HG03354 (cell line): ENCODE results near the gene LMAN1.

Source experiments
- ATAC-seq: cut with Tn5 transposase; IDR thresholded peaks from one replicate; pipeline ENCODE4 v1.9.1; 2021; ENCODE audit warnings: mild to moderate bottlenecking; ENCODE audit not compliant: unreplicated experiment, poor library complexity, severe bottlenecking

The LMAN1 gene

DNA sequence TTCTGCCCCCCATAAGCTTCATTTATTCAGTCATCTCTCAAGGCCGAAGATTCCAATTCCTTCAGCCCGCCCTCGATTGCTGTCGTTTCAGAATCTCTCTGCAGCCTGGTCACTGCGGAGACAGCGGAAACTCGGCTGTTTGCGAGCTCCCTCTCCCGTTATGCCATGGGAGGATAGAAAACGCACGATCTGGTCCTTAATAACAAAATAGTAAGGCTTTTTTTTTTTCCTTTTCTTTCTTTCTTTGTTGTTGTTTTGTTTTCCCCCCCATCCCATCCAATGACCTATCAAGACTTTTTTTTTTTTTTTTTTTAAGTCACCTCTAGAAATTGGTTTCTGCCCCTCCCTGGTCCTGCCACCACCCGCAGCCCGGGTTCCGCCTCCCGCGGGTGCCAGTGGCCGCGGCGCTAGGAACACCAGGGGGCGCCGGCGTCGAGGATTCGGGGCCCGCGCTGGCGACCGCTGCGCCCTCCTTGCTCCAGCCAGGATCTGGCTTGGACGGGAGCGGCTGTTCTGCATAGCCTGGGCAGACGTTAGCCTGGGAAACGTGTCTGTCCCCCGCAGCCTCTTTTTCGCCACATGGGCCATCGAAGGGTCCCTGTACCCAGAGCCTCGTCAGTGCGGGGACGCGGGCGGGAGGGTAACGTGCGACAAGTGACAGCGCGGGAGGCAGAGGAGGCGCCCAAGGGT, 50.7 kb downstream of the LMAN1 start:
- peak; percentile 93 for ATAC-seq

DNA sequence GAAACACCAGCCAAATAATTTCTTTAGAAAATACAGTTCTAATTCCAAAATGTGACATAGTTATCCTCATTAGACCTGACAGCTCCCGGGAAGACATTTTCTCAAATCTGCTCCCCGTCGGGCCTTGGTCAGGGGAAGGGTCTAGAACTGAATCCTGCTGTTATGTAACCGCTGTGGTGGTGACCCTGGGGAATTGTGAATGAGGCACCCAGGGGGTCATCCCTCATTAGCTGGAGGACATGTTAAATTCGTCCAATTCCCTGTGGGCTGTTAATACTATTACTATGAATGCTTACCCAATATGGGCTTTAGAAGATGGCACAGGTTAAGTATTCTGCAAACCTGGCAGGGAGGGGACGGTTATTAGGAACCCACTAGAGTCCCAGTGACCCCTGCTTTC, 52.4 kb downstream of the LMAN1 start:
- no peak for ATAC-seq

DNA sequence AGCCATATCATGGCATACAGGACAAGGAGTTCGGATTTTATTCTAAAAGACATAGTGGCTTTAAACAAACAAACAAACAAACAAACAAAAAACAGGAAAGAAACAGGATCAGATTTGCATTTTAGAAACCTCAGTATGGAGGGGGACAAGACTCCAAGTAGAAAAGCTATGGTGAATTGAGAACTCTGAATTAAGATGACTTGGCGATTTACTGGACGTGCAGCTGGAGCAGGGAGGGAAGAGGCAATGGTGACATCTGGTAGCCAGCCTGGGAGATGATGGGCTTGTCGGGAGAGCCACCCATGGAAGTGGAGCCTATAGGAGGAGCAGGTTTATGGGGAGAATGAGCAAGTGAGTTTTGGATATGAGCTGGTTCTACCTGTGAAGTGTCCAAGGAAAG, 53.8 kb downstream of the LMAN1 start:
- no peak for ATAC-seq

DNA sequence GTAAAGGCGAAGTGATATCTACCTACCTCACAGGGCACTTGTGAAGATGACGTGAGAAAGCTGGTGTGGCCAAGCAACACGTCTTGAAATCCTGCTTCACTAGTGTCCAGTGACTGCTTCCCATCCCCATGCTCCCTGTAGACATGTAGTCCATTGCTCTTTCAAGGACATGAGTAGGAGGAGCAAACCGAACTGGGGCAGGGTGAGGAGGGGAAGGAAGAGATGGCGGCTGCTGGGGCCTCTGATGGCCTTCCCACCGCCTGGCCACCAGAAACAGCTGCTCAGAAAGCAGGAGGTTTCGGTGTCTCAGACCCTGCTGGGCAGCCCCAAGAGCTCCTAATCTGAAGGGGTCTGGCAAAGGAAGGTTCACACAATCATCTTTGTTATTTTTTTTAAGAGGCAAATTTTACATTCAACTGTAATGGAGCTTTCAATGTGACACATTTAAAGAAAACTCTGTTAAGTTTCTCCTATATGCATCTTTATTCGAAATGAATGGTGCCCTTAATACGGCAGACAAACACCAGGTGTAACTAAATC, 55.3 kb downstream of the LMAN1 start:
- ATAC-seq, result no peak

DNA sequence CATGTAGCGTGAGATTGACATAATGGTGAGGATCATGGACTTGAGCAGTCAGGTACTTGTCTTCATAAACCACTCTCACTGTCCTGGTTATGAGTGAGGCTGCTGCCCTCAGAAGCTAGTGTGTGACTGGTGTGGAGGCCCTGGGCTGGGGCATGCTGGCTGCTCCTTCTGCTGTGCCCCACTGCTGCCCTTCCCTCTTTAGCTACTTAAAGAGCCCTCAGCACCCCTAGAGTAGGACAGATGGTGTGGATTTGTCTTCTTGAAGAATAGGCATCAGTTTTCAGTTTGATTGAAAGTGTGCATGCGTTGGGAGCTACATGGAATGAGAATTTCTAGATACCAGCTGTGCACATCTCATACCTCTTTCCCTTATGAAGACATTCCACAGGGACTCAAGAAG, 56.1 kb downstream of the LMAN1 start:
- ATAC-seq, result no peak

DNA sequence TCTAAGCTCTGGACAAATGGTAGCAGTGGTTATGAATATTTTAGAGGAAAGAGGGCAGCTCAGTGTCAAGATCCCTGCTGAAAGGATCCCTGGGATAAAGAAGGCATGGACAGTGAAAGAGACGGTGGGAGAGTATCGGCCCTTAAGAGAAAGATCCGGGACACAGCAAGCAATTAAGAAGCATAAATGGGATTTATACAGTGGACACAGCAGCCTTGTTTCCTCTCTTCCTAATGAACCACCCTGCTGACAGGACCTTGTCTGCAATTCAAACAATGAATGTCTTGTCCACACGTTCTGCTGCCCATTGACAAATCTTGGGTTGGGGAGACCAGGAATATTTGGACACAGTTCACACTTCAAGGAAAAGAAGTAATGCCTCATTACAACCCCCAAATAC, 57.1 kb downstream of the LMAN1 start:
- no peak for ATAC-seq

DNA sequence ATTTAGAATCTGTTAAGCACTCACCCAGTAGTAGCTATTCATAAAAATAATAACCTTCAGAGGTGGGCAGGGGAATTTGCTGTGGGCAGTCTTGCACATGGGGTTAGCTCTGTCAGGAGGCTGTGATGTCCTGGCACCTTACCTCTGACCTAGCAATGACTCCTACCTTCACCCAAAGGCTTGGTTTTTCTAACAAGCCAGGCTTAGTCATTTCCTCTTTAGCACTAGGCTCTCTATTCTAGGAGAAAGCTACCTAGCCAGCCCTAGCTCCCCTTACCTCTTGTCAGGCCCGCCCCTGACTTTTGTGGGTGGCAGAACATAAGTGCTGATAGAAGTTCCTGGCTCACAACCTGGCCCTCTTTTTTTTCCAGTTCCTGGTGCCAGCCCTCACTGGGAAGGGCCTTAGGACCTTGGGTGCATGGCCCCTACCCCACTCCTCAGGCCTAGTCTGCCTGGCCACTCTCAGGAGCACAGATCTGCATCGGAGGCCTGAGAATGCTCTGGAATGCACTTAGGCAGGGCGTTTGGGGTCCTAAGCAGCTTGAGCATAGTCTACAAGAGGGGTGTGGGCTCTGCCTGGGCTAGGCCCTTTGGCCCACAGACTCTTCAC, 58.3 kb downstream of the LMAN1 start:
- ATAC-seq, result no peak

DNA sequence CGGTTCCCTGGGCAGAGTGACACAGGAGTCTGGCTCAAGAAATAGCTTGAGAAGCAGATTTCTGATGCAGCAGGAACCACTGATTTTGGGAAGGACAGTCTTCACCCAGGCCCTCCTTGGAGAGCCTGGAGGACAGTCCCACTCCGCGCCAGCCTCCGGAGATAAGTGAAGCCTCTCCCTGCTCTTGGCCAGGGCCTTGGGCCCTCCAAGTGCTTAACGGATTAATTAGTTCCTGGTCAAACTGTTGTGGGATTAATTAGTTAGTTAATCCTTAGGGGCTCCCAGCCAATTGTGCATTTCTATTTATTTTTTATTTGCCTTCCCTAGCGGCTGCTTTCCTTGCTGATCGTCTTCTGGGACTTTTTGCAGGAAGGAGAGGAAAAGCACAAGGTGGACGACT, 60.2 kb downstream of the LMAN1 start:
- no peak for ATAC-seq

DNA sequence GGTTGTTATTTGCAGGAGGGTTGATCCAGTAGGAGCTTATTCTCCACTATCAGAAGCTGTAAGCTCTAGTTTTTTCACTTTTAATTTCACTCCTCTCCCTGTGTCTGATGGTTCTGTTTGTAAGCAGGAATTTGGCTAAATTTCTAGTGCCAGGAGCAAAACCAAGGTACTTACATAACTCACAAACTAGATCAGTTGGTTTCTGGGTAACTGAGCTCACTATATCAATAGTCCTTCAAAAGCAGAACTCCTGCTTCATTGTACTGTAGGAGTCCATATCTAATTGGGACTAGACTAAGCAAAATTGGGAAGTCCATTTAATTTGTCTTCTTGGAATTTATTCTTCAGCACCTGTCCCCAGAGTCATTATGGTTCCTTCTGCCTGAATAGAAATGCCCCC, 65.7 kb downstream of the LMAN1 start:
- no peak for ATAC-seq

DNA sequence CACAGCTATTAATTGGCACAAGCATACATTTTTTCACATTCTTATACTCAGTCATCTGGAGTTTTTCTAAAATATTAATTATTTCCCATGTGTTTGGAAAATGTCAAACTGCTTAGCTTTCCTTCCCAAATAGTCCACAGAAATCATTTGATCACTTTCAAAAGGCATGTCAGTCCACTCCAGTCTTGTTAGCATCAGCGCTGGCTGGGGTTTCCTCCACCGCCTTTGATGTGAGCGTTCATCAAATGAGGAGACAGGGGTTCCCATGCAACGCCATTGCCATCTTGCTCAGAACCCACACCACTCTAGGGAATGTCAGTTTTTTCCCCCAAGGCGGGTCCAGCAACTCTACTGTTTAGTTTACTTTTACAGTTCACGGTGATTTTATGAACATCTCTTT, 72.7 kb downstream of the LMAN1 start:
- no peak for ATAC-seq

DNA sequence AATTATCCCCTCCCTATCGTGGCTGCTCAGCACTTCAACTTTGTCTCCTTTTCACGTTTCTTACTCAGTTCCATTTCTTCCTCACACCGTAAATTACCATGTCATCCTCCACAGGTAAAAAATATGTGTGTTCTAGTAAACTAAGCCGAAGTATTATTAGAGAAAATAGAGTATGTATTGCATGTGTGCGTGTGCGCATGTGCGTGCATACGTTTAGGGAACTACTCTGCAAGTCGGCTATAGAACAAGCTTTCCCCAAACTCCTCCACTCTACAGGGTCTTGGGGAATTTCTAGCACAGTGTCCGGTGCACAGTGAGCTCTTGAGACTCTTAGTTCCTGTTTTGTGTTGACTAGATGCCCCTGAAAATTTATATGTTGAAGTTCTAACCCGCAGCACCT, 76.7 kb downstream of the LMAN1 start:
- no peak for ATAC-seq

DNA sequence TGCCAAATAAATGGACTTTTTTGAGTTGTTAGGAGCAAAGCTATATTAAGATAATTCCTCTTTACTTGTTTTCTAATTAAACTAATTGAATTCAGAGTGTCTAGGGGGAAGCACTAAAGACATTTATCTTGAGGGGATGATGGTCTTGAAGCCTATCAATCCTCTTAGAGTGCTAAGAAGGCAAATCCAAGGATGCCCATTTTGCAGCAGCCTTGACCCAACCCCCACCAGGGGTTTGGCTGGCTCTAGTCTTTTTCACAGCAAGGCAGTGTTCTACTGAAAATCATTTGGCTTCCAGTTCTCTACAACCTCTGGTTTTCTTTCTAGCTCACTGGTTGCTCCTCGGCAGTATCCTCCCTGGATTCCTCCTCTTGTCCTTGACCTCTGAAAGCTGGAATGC, 79.3 kb downstream of the LMAN1 start:
- no peak for ATAC-seq

DNA sequence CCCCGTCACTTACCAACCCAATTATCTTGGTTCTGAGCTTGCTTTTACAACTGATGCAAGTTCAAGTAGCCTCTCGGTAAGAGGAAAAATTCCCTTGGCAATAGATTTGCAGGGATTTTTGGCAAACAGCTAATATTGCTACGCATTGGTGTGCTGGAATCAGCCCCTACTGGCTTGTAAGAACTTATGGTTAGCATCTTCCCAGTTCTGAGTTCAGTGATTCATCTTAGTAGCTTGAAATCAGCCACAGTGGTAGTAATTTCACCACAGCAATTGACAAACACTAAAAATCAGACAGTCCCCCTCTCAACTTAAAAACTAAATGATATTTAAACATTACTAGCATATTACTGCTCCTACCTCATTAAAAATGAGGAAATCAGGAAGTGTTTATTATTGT, 79.9 kb downstream of the LMAN1 start:
- no peak for ATAC-seq

DNA sequence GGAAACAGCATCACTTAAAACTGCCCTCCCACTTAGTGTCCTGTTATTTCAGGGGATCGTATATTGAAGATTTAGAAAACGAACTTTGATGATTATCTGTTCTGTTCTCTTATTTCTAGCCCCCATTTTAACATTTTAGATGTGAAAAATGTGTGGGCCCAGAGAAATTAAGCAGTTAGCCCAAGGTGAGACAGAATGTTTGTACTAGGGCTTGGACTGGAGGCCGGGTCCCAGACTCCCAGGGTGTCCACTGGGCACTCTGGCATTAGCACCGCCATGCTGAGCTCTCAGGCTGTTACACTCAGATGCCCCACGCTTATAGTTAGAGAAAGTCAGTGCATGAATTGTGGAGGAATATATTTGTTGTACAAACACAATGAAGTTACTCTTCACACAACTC, 80.3 kb downstream of the LMAN1 start:
- no peak for ATAC-seq
